Activated naive CD4-positive, alpha-beta T cell treated with anti-CD3 and anti-CD28 coated beads for 36 hours (primary cell): ENCODE measurements around the gene CDIPT. TPM values are rescaled to one million over a fixed set of nuclear protein-coding genes. Genes with fewer than 3 reads are reported as not detected.

Source experiments
- CTCF ChIA-PET: fragments of 350-600 bp; sonication (Branson Sonifier 250); formaldehyde crosslinking; loops from one replicate; lab custom pipeline; 2021; ENCODE audit warnings: antibody characterized with exemption; lab: Charles Lee
- DNase-seq: peaks from one replicate; pipeline ENCODE4 v3.0.0-alpha.2; 2020
- H3K27ac Mint-ChIP-seq: one replicate; pipeline ENCODE4 v1.8.0; 2021; ENCODE audit warnings: mild to moderate bottlenecking, mixed read lengths
- H3K27me3 Mint-ChIP-seq: one replicate; pipeline ENCODE4 v1.8.0; 2021; ENCODE audit warnings: low read depth, mixed read lengths
- H3K36me3 Mint-ChIP-seq: one replicate; pipeline ENCODE4 v1.8.0; 2021; ENCODE audit warnings: low read depth, mixed read lengths
- H3K4me1 Mint-ChIP-seq: one replicate; pipeline ENCODE4 v1.8.0; 2021; ENCODE audit warnings: low read depth, mixed read lengths
- H3K4me3 Mint-ChIP-seq: one replicate; pipeline ENCODE4 v1.8.0; 2021; ENCODE audit warnings: mild to moderate bottlenecking, moderate library complexity, mixed read lengths
- H3K9me3 Mint-ChIP-seq: one replicate; pipeline ENCODE4 v1.8.0; 2021; ENCODE audit warnings: mixed read lengths
- intact Hi-C: fragments of 100-400 bp; cut with micrococcal nuclease; formaldehyde crosslinking; loops from one replicate; pipeline ENCODE4 v1.15.1; 2023
- total RNA-seq, 2 experiments: library from RNA; stranded (reverse); gene quantifications; one replicate each; pipeline ENCODE4 v1.2.3, GENCODE V29; 2021

CDIPT gene
- total RNA-seq, 2 experiments from 2014 or later: 29.0 to 31.0 TPM

GRCh38 chr16:29820730-29821642 is 42.0 kb downstream of the CDIPT start:
- intact Hi-C loops: loop anchor here (1.0 to 5.0 kb wide), 4 partner anchors 16 to 551 kb away; partner anchors contain the start of genes CDIPT, MYL11, TAOK2 and TBC1D10B
- peak; percentile 79 for DNase-seq
- CTCF ChIA-PET: interaction anchor here (0.8 to 8.3 kb wide), 6 partner anchors 9 to 153 kb away, joined by 3 to 92 read pairs (median 5); partner anchors contain the start of genes MAZ and TAOK2
- Mint-ChIP-seq H3K27ac (peak overlapping the region; percentile 98), H3K9me3 (no peaks in the 10 kb centered on the region), H3K27me3 (no peaks in the 10 kb centered on the region), H3K4me3 (peak overlapping the region; percentile 94), H3K4me1 (peaks cover 70% of the 10 kb centered on the region), H3K36me3 (peaks cover 33% of the 10 kb centered on the region)

DNA sequence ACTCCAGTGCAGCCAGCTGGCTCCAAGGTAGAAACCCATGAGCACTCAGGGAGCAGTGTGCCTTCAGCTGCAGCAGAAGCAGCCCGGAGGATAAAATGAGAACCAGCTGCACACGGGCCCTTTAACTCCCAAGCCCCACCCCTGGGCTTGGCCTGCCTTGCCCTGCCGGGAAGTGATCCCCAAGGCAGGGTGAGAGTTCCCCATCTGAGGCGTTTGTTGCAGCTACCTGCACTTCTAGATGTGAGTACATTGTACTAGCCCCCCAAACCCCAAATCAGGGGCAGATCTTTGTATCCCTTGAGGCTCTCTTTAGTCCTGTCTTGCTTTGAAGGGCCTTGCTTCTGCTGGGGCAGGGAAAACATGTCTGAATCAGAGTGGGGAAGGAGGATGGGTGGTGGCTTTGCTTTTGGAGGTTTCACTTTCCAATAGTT is 42.7 kb downstream of the CDIPT start, which contains the start of gene MVP:
MVP (plus strand) TSS at position 192 of the 431 bp plus-strand sequence. CDS start 10,088 bp downstream, outside the sequence.
- intact Hi-C loops: loop anchor here (1.0 to 5.0 kb wide), 4 partner anchors 15 to 552 kb away; partner anchors contain the start of genes CDIPT, MYL11, TAOK2 and TBC1D10B
- Mint-ChIP-seq H3K4me1 (peaks cover 67% of the 10 kb centered on the region), H3K36me3 (peaks cover 33% of the 10 kb centered on the region), H3K27me3 (no peaks in the 10 kb centered on the region), H3K4me3 (peak within 1 kb of the TSS; percentile 94), H3K27ac (peak within 1 kb of the TSS; percentile 98), H3K9me3 (no peaks in the 10 kb centered on the region)
- DNase-seq: peak; percentile 81
- CTCF ChIA-PET: interaction anchor here (1.1 to 8.3 kb wide), 4 partner anchors 13 to 35 kb away, joined by 4 to 92 read pairs (median 12); partner anchors contain the start of gene MAZ

- intact Hi-C loops: no loop called here
- no peaks in the 10 kb centered on the region for H3K27me3 Mint-ChIP-seq
Measured at GRCh38 chr16:29819506-29819905, 43.5 kb downstream of the CDIPT start.

DNA sequence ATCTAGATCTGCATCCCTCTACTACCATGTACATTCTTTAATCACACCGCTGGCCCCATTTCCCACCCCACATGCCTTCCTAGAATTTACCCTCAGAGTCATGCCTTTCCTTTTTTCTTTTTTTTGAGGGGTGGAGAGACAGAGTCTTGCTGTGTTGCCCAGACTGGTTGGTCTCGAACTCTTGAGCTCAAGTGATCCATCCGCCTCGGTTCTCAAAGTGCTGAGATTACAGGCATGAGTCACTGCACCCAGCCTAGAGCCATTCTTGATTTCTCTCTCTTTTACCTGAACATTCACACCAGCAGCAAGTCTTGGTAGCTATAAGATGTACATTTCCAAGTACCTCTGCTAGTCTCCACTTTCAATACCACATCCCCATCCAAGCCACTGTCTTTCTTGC is 44.9 kb downstream of the CDIPT start:
- CTCF ChIA-PET: interaction anchor here (0.7 to 8.3 kb wide), 6 partner anchors 9 to 118 kb away, joined by 3 to 92 read pairs (median 11); partner anchors contain the start of gene MAZ
- Mint-ChIP-seq H3K4me3 (peak overlapping the region; percentile 77), H3K27me3 (no peaks in the 10 kb centered on the region), H3K36me3 (peaks cover 33% of the 10 kb centered on the region), H3K4me1 (peaks cover 58% of the 10 kb centered on the region), H3K9me3 (no peaks in the 10 kb centered on the region), H3K27ac (peak overlapping the region; percentile 91)
- peak; percentile 52 for DNase-seq
- intact Hi-C loops: no loop called here

More at GRCh38 chr16:29819506-29819905, 43.5 kb downstream of the CDIPT start:
- H3K4me3 Mint-ChIP-seq: peak overlapping the region; percentile 94
- DNase-seq: no peak
- CTCF ChIA-PET: interaction anchor here (0.6 to 8.3 kb wide), 6 partner anchors 12 to 103 kb away, joined by 3 to 92 read pairs (median 4); partner anchors contain the start of genes KIF22 and MAZ
- H3K4me1 Mint-ChIP-seq: peaks cover 67% of the 10 kb centered on the region
- peaks cover 33% of the 10 kb centered on the region for H3K36me3 Mint-ChIP-seq
- H3K27ac Mint-ChIP-seq: peak overlapping the region; percentile 98
- no peaks in the 10 kb centered on the region for H3K9me3 Mint-ChIP-seq

- Mint-ChIP-seq H3K27me3 (no peaks in the 10 kb centered on the region), H3K4me3 (peak overlapping the region; percentile 93), H3K9me3 (no peaks in the 10 kb centered on the region), H3K36me3 (peaks cover 31% of the 10 kb centered on the region), H3K4me1 (peaks cover 53% of the 10 kb centered on the region), H3K27ac (peak overlapping the region; percentile 96)
- peak; percentile 73 for DNase-seq
- intact Hi-C loops: loop anchor here (1.0 to 2.0 kb wide), 6 partner anchors 10 to 117 kb away; partner anchors contain the start of gene CDIPT
- CTCF ChIA-PET: interaction anchor here (0.7 to 8.3 kb wide), 10 partner anchors 8 to 154 kb away, joined by 3 to 92 read pairs (median 4); no protein-coding TSS in a partner anchor
Measured at GRCh38 chr16:29816694-29817441, 46.2 kb downstream of the CDIPT start.

DNA sequence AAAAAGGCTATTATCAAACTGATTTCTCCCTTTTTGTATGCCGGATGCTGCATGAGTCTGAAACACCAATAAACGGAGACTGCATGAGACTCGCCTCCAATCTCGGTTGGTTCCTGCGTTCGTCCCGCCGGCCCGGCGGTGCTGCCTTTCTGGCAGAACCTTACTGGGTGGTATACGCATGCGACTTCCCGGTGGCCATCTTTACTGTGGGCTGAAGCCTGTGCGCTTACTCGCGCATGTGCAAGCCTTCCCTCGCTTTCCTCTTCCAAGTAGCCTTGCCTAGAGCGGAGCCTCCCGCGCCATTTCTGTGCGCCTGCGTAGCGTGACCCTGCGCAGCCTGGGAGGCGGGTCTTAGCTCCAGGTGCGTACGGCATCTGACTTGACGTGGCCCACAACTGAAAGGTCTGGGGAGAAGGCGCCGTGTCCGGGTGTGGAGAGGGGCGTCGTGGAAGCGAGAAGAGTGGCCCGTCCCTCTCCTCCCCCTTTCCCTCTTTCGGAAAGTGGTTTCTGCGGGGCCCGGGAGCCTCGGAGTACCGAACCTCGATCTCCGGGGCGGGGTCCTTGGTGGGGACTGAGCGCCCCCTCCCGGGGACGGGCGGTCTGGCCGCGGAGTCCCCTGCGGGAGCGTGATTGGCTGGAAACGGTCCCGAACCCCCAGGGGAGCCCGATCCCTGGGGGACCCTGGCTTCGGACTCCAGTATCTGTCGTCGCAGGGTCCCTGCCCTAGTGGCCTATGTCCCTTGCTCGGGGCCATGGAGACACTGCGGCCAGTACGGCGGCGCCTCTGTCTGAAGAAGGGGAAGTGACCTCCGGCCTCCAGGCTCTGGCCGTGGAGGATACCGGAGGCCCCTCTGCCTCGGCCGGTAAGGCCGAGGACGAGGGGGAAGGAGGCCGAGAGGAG is 47.0 kb downstream of the CDIPT start, which contains the start of gene PAGR1:
PAGR1 (plus strand) TSS at position 360 of the 901 bp plus-strand sequence; CDS start at position 734, 374 bp downstream.
- peak within 1 kb of the TSS; percentile 96 for H3K27ac Mint-ChIP-seq
- peak; percentile 99 for DNase-seq
- H3K36me3 Mint-ChIP-seq: peaks cover 27% of the 10 kb centered on the region
- CTCF ChIA-PET: interaction anchor here (0.6 to 8.3 kb wide), 13 partner anchors 8 to 182 kb away, joined by 3 to 92 read pairs (median 5); partner anchors contain the start of gene KIF22
- H3K9me3 Mint-ChIP-seq: no peaks in the 10 kb centered on the region
- H3K4me1 Mint-ChIP-seq: peaks cover 55% of the 10 kb centered on the region
- intact Hi-C loops: loop anchor here (1.0 to 2.0 kb wide), 6 partner anchors 9 to 116 kb away; partner anchors contain the start of gene CDIPT
- peak within 1 kb of the TSS; percentile 93 for H3K4me3 Mint-ChIP-seq
- no peaks in the 10 kb centered on the region for H3K27me3 Mint-ChIP-seq

DNA sequence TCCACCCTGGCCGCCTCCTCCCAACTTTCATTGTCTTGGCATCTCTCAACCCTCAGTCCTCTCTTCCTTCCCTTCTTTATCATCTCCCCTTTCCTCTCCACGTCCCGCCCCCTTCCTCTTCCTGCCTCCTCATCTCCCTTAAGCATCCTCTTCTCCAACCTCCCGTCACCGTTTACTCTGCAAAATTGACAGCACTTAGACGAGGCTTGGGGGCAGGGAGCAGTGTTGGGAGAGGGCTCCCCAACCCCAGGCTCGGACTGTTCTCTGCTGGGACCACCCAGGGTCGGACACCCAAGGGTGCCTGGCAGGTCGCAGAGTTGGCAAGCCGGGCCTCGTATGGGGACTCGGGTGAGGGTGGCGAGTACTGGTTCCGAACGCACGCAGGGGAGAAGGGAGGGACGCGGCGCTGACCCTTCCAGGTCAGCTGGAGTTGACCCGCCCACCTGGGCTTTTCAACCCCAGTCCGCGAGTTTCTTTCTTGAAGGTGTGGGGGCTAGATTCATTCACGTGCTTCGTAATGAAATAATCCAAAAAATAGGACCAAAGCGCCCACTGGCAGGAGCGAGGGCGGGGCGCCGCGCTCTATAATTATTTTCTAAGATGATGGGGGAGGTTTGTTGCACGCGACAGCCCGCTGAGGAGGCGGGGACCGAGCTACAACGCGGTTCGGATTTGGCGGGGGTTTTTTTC is 47.8 kb downstream of the CDIPT start:
- Mint-ChIP-seq H3K4me1 (peaks cover 61% of the 10 kb centered on the region), H3K27me3 (no peaks in the 10 kb centered on the region), H3K9me3 (no peaks in the 10 kb centered on the region), H3K4me3 (peak overlapping the region; percentile 93), H3K36me3 (peaks cover 26% of the 10 kb centered on the region), H3K27ac (peak overlapping the region; percentile 96)
- peak; percentile 60 for DNase-seq
- intact Hi-C loops: no loop called here
- CTCF ChIA-PET: interaction anchor here (0.6 to 8.3 kb wide), 11 partner anchors 7 to 183 kb away, joined by 3 to 92 read pairs (median 5); partner anchors contain the start of gene KIF22

- intact Hi-C loops: no loop called here
- Mint-ChIP-seq H3K27ac (no peak overlapping the region), H3K9me3 (no peaks in the 10 kb centered on the region), H3K27me3 (no peaks in the 10 kb centered on the region), H3K36me3 (peaks cover 24% of the 10 kb centered on the region), H3K4me3 (peak overlapping the region; percentile 93), H3K4me1 (peaks cover 60% of the 10 kb centered on the region)
- DNase-seq: no peak
- CTCF ChIA-PET: interaction anchor here (0.5 to 1.6 kb wide), 2 partner anchors 34 to 230 kb away, joined by 5 read pairs; no protein-coding TSS in a partner anchor
Measured at GRCh38 chr16:29814592-29814991, 48.4 kb downstream of the CDIPT start.

DNA sequence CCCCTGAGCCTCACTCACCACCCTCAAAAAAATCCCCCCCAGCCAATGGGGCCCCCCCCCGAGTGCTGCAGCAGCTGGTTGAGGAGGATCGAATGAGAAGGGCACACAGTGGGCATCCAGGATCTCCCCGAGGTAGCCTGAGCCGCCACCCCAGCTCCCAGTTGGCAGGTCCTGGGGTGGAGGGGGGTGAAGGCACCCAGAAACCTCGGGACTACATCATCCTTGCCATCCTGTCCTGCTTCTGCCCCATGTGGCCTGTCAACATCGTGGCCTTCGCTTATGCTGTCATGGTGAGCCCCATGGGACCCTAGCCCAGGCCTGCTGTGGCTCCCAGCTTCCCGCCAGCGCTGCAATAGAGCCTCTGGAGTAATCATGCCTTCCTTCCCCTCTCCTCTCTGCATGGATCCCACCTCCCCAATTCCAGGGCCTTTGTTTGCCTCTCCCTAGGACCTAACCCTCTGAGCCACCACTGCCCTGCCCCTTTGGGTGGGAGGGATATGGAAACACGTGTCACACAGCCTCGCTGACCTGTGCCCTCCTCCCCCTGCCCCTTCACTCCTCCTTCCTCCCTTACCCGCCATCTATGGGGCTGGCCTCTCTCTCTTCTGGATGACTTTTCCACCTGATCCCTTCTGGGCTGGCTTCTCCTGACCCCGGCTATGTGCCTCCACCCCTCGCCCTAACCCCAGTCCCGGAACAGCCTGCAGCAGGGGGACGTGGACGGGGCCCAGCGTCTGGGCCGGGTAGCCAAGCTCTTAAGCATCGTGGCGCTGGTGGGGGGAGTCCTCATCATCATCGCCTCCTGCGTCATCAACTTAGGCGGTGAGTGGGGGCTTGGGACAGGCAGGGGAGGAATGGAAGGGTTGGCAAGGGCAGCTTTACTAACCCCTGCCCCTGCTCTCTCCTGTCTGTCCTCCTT is 49.1 kb downstream of the CDIPT start:
- DNase-seq: no peak
- intact Hi-C loops: no loop called here
- H3K27ac Mint-ChIP-seq: no peak overlapping the region
- peaks cover 23% of the 10 kb centered on the region for H3K36me3 Mint-ChIP-seq
- H3K4me1 Mint-ChIP-seq: peaks cover 57% of the 10 kb centered on the region
- no peaks in the 10 kb centered on the region for H3K27me3 Mint-ChIP-seq
- H3K4me3 Mint-ChIP-seq: peak overlapping the region; percentile 8
- H3K9me3 Mint-ChIP-seq: no peaks in the 10 kb centered on the region
- CTCF ChIA-PET: interaction anchor here (0.5 to 1.6 kb wide), 2 partner anchors 34 to 231 kb away, joined by 5 read pairs; no protein-coding TSS in a partner anchor
